WTC11 (cell line): Measurements from ENCODE around the gene TMEM131L. TPM values are rescaled to one million over a fixed set of nuclear protein-coding genes. Genes with fewer than 3 reads are reported as not detected.

Experiments
- ATAC-seq: fragments of 200-7000 bp; cut with Tn5 transposase; 2 replicates; pipeline ENCODE4 v1.10.0; 2021; ENCODE audit warnings: mild to moderate bottlenecking, moderate library complexity
- CTCF ChIA-PET: fragments of 300-600 bp; sonication (Branson Sonifier 250); formaldehyde crosslinking; loops from one replicate; lab custom pipeline; 2021; ENCODE audit warnings: antibody characterized with exemption; lab: Charles Lee
- POLR2A ChIA-PET: fragments of 350-600 bp; sonication (Branson Sonifier 250); formaldehyde crosslinking; loops from one replicate; lab custom pipeline; 2021; ENCODE audit warnings: antibody characterized with exemption; lab: Charles Lee
- DNase-seq: peaks from one replicate; pipeline ENCODE4 v3.0.0; 2021; ENCODE audit warnings: low spot score
- H3K27ac Mint-ChIP-seq: 2 replicates; pipeline ENCODE4 v1.8.0; 2021; ENCODE audit warnings: mixed read lengths
- H3K27me3 Mint-ChIP-seq: 2 replicates; pipeline ENCODE4 v1.8.0; 2021; ENCODE audit warnings: low read depth, mild to moderate bottlenecking, moderate library complexity, mixed read lengths
- H3K36me3 Mint-ChIP-seq: 2 replicates; pipeline ENCODE4 v1.8.0; 2021; ENCODE audit warnings: mixed read lengths
- H3K4me1 Mint-ChIP-seq: 2 replicates; pipeline ENCODE4 v1.8.0; 2022; ENCODE audit warnings: mixed read lengths
- H3K4me3 Mint-ChIP-seq: 2 replicates; pipeline ENCODE4 v1.8.0; 2021; ENCODE audit warnings: mild to moderate bottlenecking, moderate library complexity, mixed read lengths
- H3K9me3 Mint-ChIP-seq: 2 replicates; pipeline ENCODE4 v1.8.0; 2021; ENCODE audit warnings: mixed read lengths
- AFF4 ChIP-seq: sonication (generic); formaldehyde crosslinking; IDR thresholded peaks from 2 replicates; pipeline ENCODE4 v1.8.1; 2023; ENCODE audit warnings: mild to moderate bottlenecking, missing genetic modification reagents, borderline replicate concordance
- ATF3 ChIP-seq: sonication (generic); formaldehyde crosslinking; conservative IDR thresholded peaks from 2 replicates; pipeline ENCODE4 v1.8.1; 2022; ENCODE audit warnings: mild to moderate bottlenecking, missing genetic modification reagents
- CREM ChIP-seq: sonication (generic); formaldehyde crosslinking; IDR thresholded peaks from 2 replicates; pipeline ENCODE4 v1.8.1; 2022; ENCODE audit warnings: mild to moderate bottlenecking, missing genetic modification reagents, moderate library complexity
- ELF4 ChIP-seq: sonication (generic); formaldehyde crosslinking; IDR thresholded peaks from 2 replicates; pipeline ENCODE4 v1.8.1; 2022; ENCODE audit warnings: low read depth, mild to moderate bottlenecking, moderate library complexity, missing genetic modification reagents
- ERG ChIP-seq: fragments of 250-450 bp; sonication (Bioruptor Pico); IDR thresholded peaks from 2 replicates; pipeline ENCODE4 v1.8.0; 2021; ENCODE audit warnings: mild to moderate bottlenecking
- ETV6 ChIP-seq: sonication (generic); formaldehyde crosslinking; IDR thresholded peaks from 2 replicates; pipeline ENCODE4 v1.8.1; 2022; ENCODE audit warnings: mild to moderate bottlenecking, missing genetic modification reagents
- FOXJ3 ChIP-seq: sonication (generic); formaldehyde crosslinking; IDR thresholded peaks from 2 replicates; pipeline ENCODE4 v1.9.0; 2021; ENCODE audit warnings: missing genetic modification reagents, mild to moderate bottlenecking, borderline replicate concordance
- GABPB1 ChIP-seq: sonication (generic); formaldehyde crosslinking; IDR thresholded peaks from 2 replicates; pipeline ENCODE4 v1.8.1; 2023; ENCODE audit warnings: mild to moderate bottlenecking, missing genetic modification reagents
- NFE2L1 ChIP-seq: sonication (generic); formaldehyde crosslinking; IDR thresholded peaks from 2 replicates; pipeline ENCODE4 v1.8.1; 2023; ENCODE audit warnings: missing genetic modification reagents
- PRRX2 ChIP-seq: fragments of 250-450 bp; sonication (Bioruptor Pico); IDR thresholded peaks from 2 replicates; pipeline ENCODE4 v1.8.0; 2021; ENCODE audit warnings: mild to moderate bottlenecking
- ZNF121 ChIP-seq: sonication (generic); formaldehyde crosslinking; IDR thresholded peaks from 2 replicates; pipeline ENCODE4 v1.8.0; 2023; ENCODE audit warnings: missing genetic modification reagents
- ZNF396 ChIP-seq: fragments of 250-450 bp; sonication (Bioruptor Pico); IDR thresholded peaks from 2 replicates; pipeline ENCODE4 v1.8.0; 2021; ENCODE audit warnings: mild to moderate bottlenecking, moderate library complexity, borderline replicate concordance
- ZNF425 ChIP-seq: fragments of 250-450 bp; sonication (Bioruptor Pico); conservative IDR thresholded peaks from 2 replicates; pipeline ENCODE4 v1.9.0; 2021; ENCODE audit warnings: mild to moderate bottlenecking
- ZNF512 ChIP-seq: sonication (generic); formaldehyde crosslinking; IDR thresholded peaks from 2 replicates; pipeline ENCODE4 v1.8.1; 2022; ENCODE audit warnings: missing genetic modification reagents, borderline replicate concordance
- ZNF671 ChIP-seq: fragments of 250-450 bp; sonication (Bioruptor Pico); IDR thresholded peaks from 2 replicates; pipeline ENCODE4 v1.8.0; 2021; ENCODE audit warnings: mild to moderate bottlenecking
- total RNA-seq: library from RNA; stranded (reverse); gene quantifications from 3 replicates; pipeline ENCODE4 v1.2.3, GENCODE V29; 2021
- TF ChIP-seq, protein P1 (sequence below): sonication (generic); formaldehyde crosslinking; IDR thresholded peaks from 2 replicates; pipeline ENCODE4 v1.8.1; 2022; ENCODE audit warnings: mild to moderate bottlenecking, missing genetic modification reagents, moderate library complexity, borderline replicate concordance
- TF ChIP-seq, protein P2 (sequence below): sonication (generic); formaldehyde crosslinking; IDR thresholded peaks from 2 replicates; pipeline ENCODE4 v1.8.0; 2022; ENCODE audit warnings: missing genetic modification reagents

TMEM131L gene
- total RNA-seq, 1 experiment from 2014 or later, result 26.7 TPM

DNA sequence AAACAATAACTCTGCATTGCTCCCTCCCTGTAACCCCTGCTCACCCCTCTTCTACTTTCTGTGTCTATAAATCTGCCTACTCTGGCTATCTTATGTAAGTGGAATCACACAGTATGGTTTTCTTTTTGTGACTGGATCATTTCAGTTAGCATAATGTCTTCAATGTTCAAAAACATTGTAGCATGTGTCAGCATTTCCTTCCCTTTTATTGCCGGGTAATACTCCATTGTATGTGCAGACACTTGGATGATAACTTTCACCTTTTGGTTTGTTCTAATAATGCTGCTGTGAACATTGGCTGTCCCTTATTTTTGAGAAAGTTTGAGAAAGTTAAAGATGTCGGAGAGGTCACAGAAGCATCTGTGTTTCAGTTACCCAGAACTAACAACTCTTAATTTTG is 157.3 kb downstream of the TMEM131L start:
- Mint-ChIP-seq H3K27ac (no peak overlapping the region), H3K9me3 (no peaks in the 10 kb centered on the region), H3K4me1 (peaks cover 19% of the 10 kb centered on the region), H3K4me3 (no peak overlapping the region), H3K36me3 (peaks cover 50% of the 10 kb centered on the region), H3K27me3 (no peaks in the 10 kb centered on the region)
- ChIA-PET CTCF (no interaction called here), POLR2A (no interaction called here)
- no peak for DNase-seq
- TF ChIP-seq ATF3 (CRISPR knock-in tag) (no peak), ZNF512 (CRISPR knock-in tag) (no peak), ELF4 (CRISPR knock-in tag) (no peak), FOXJ3 (CRISPR knock-in tag) (no peak), PRRX2 (CRISPR knock-in tag) (no peak), CREM (CRISPR knock-in tag) (no peak), GABPB1 (no peak), ZNF425 (CRISPR knock-in tag) (no peak), AFF4 (CRISPR knock-in tag) (no peak), ETV6 (CRISPR knock-in tag) (no peak), ZNF396 (CRISPR knock-in tag) (no peak), NFE2L1 (no peak)
- TF ChIP-seq, protein P1, sequence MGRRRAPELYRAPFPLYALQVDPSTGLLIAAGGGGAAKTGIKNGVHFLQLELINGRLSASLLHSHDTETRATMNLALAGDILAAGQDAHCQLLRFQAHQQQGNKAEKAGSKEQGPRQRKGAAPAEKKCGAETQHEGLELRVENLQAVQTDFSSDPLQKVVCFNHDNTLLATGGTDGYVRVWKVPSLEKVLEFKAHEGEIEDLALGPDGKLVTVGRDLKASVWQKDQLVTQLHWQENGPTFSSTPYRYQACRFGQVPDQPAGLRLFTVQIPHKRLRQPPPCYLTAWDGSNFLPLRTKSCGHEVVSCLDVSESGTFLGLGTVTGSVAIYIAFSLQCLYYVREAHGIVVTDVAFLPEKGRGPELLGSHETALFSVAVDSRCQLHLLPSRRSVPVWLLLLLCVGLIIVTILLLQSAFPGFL (CRISPR knock-in tag), result no peak
- no peak for ATAC-seq

DNA sequence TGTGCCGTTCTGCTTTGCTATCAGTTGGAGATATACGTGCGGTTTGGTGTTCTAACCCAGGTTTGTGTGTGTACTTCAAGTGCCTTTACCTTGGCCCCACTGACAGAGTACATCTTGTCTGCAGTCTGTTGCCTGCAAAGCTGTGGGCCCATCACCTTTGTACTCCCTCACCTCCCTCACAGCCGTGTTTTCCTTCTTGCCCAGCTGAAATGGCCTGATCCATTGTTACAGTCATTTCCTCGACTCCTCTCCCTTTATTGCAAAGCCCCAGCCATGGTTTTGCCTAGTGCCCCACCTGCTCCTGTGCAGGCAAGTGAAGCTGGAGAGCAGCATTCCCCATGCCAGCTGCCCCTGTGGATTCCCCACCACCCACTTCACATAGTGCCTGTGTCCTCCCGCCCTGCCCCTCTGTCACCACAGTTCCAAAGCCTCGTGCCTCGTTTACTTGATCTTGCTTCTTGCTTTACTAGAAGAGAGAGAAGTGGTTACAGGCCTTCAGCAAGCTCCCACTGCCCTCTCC is 162.7 kb downstream of the TMEM131L start:
- ChIA-PET CTCF (interaction anchor here (0.6 to 0.9 kb wide), 2 partner anchors 11 to 185 kb away, joined by 3 to 4 read pairs; no protein-coding TSS in a partner anchor), POLR2A (no interaction called here)
- peak; percentile 38; the same call in 1 of the 2 replicates for ATAC-seq
- peaks cover 21% of the 10 kb centered on the region for H3K9me3 Mint-ChIP-seq
- no peak for TF ChIP-seq ZNF671 (CRISPR knock-in tag)
- TF ChIP-seq, protein P2, sequence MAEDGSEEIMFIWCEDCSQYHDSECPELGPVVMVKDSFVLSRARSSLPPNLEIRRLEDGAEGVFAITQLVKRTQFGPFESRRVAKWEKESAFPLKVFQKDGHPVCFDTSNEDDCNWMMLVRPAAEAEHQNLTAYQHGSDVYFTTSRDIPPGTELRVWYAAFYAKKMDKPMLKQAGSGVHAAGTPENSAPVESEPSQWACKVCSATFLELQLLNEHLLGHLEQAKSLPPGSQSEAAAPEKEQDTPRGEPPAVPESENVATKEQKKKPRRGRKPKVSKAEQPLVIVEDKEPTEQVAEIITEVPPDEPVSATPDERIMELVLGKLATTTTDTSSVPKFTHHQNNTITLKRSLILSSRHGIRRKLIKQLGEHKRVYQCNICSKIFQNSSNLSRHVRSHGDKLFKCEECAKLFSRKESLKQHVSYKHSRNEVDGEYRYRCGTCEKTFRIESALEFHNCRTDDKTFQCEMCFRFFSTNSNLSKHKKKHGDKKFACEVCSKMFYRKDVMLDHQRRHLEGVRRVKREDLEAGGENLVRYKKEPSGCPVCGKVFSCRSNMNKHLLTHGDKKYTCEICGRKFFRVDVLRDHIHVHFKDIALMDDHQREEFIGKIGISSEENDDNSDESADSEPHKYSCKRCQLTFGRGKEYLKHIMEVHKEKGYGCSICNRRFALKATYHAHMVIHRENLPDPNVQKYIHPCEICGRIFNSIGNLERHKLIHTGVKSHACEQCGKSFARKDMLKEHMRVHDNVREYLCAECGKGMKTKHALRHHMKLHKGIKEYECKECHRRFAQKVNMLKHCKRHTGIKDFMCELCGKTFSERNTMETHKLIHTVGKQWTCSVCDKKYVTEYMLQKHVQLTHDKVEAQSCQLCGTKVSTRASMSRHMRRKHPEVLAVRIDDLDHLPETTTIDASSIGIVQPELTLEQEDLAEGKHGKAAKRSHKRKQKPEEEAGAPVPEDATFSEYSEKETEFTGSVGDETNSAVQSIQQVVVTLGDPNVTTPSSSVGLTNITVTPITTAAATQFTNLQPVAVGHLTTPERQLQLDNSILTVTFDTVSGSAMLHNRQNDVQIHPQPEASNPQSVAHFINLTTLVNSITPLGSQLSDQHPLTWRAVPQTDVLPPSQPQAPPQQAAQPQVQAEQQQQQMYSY (CRISPR knock-in tag), result peak; percentile 93
- TF ChIP-seq ERG (CRISPR knock-in tag), result no peak
- TF ChIP-seq ZNF121 (CRISPR knock-in tag), result no peak
- no peaks in the 10 kb centered on the region for H3K27me3 Mint-ChIP-seq
- H3K36me3 Mint-ChIP-seq, result peaks cover 76% of the 10 kb centered on the region
- peak overlapping the region; percentile 19; the same call in 1 of the 2 replicates for H3K27ac Mint-ChIP-seq
- peaks cover 12% of the 10 kb centered on the region for H3K4me1 Mint-ChIP-seq
- no peak for DNase-seq
- no peak overlapping the region for H3K4me3 Mint-ChIP-seq
